H1 (cell line): ENCODE results near the gene NECTIN2. TPM values are rescaled to one million over a fixed set of nuclear protein-coding genes. Genes with fewer than 3 reads are reported as not detected.

ENCODE experiments used
- ASH2L ChIP-seq: fragments of 200-600, 300-600 bp; sonication (generic); IDR thresholded peaks from one replicate; pipeline ENCODE4 v1.7.1; 2017; ENCODE audit warnings: low read length
- CHD2 ChIP-seq: IDR thresholded peaks from 2 replicates; pipeline ENCODE4 v1.6.1; 2012; ENCODE audit warnings: low read length, improper control_type of control experiment
- KDM4A ChIP-seq: IDR thresholded peaks from one replicate; pipeline ENCODE4 v1.7.1; 2012; ENCODE audit warnings: low read depth, mild to moderate bottlenecking, moderate library complexity, low read length, inconsistent platforms; ENCODE audit not compliant: severe bottlenecking
- PHF8 ChIP-seq: fragments of 200-600 bp; sonication (generic); conservative IDR thresholded peaks from 2 replicates; pipeline ENCODE4 v1.7.1; 2012; ENCODE audit warnings: low read depth, mild to moderate bottlenecking, inconsistent platforms, low read length, moderate library complexity
- POLR2A ChIP-seq, 2 experiments: IDR thresholded peaks; 1 replicate in 1 of 2; 2 replicates in 1 of 2; pipeline ENCODE4 v1.6.1; 2011; ENCODE audit warnings: low read depth in 2 of 2, low read length in 2 of 2, mild to moderate bottlenecking in 2 of 2; ENCODE audit errors: control extremely low read depth in 1 of 2
- POLR2AphosphoS5 ChIP-seq: IDR thresholded peaks from 2 replicates; pipeline ENCODE4 v1.6.1; 2011; ENCODE audit warnings: low read depth, low read length
- RBBP5 ChIP-seq: IDR thresholded peaks from 2 replicates; pipeline ENCODE4 v1.7.1; 2012; ENCODE audit warnings: low read depth, mild to moderate bottlenecking, inconsistent platforms, low read length, moderate library complexity, borderline replicate concordance
- SIRT6 ChIP-seq: IDR thresholded peaks from one replicate; pipeline ENCODE4 v1.7.1; 2012; ENCODE audit warnings: low read length, inconsistent platforms
- TAF1 ChIP-seq: IDR thresholded peaks from 2 replicates; pipeline ENCODE4 v1.6.1; 2011; ENCODE audit warnings: mild to moderate bottlenecking, low read depth, low read length
- TBP ChIP-seq: IDR thresholded peaks from 2 replicates; pipeline ENCODE4 v1.6.1; 2011; ENCODE audit warnings: low read depth, low read length, improper control_type of control experiment
- TEAD4 ChIP-seq: IDR thresholded peaks from 2 replicates; pipeline ENCODE4 v1.6.1; 2012; ENCODE audit warnings: low read depth, low read length, inconsistent platforms, mixed read lengths
- polyA plus RNA-seq, 7 experiments: library from polyadenylated mRNA; depleted of rRNA in 3 of 7; stranded (reverse) in 5 of 7; unstranded in 2 of 7; fragments of >200 nt in 5 of 7; fragments of 200-250 nt in 2 of 7; gene quantifications; 1 replicate in 5 of 7; 2 replicates in 1 of 7; 4 replicates in 1 of 7; pipeline versions ENCODE4 v1.2.1 to v1.2.3, GENCODE V29; 2011 to 2013; ENCODE audit warnings: missing spikeins in 2 of 7, mixed read lengths in 2 of 7
- total RNA-seq: library from RNA; stranded (reverse); fragmentation: NEBNext Ultra II Directional; extraction: Animal tissue kit (Norgen Biotek cat#: 25700); gene quantifications from 2 replicates; pipeline ENCODE4 v1.2.1, GENCODE V29; 2021
- TF ChIP-seq, protein P1 (sequence below): IDR thresholded peaks from 2 replicates; pipeline ENCODE4 v1.6.1; 2011; ENCODE audit warnings: low read length, improper control_type of control experiment
- TF ChIP-seq, protein P2 (sequence below): IDR thresholded peaks from 2 replicates; pipeline ENCODE4 v1.6.1; 2012; ENCODE audit warnings: low read length, inconsistent platforms

The NECTIN2 gene
- total and polyA plus RNA-seq, 2 of the 8 experiments (the other 6 are each of a cell fraction or from before 2014, with no cell fraction given), result 184 to 237 TPM

DNA sequence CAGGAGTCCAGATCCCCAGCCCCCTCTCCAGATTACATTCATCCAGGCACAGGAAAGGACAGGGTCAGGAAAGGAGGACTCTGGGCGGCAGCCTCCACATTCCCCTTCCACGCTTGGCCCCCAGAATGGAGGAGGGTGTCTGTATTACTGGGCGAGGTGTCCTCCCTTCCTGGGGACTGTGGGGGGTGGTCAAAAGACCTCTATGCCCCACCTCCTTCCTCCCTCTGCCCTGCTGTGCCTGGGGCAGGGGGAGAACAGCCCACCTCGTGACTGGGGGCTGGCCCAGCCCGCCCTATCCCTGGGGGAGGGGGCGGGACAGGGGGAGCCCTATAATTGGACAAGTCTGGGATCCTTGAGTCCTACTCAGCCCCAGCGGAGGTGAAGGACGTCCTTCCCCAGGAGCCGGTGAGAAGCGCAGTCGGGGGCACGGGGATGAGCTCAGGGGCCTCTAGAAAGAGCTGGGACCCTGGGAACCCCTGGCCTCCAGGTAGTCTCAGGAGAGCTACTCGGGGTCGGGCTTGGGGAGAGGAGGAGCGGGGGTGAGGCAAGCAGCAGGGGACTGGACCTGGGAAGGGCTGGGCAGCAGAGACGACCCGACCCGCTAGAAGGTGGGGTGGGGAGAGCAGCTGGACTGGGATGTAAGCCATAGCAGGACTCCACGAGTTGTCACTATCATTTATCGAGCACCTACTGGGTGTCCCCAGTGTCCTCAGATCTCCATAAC lies 59.5 kb downstream of the NECTIN2 start, which contains the start of gene APOE (continued):
- TF ChIP-seq, protein P1, sequence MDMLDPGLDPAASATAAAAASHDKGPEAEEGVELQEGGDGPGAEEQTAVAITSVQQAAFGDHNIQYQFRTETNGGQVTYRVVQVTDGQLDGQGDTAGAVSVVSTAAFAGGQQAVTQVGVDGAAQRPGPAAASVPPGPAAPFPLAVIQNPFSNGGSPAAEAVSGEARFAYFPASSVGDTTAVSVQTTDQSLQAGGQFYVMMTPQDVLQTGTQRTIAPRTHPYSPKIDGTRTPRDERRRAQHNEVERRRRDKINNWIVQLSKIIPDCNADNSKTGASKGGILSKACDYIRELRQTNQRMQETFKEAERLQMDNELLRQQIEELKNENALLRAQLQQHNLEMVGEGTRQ, result peak; percentile 45; the same call in 1 of the 2 replicates
- TF ChIP-seq CHD2 (no peak; the same call in 1 of the 2 replicates), POLR2A (IDR thresholded peaks at IDR 0.05; ENCODE audit: control extremely low read depth in 1 of 2, low read depth in 2 of 2, low read length in 2 of 2) (peak in 1 of 2 experiments; percentile 92; a peak in 2 of 3 replicates), RBBP5 (no peak), TEAD4 (0 out of 2 replicates have a peak, but pooled peaks have one; percentile 39), KDM4A (peak; percentile 19), POLR2AphosphoS5 (peak; percentile 88), PHF8 (peak; percentile 73), TBP (peak; percentile 94), ASH2L (no peak), SIRT6 (no peak), TAF1 (peak; percentile 84)
- TF ChIP-seq, protein P2, sequence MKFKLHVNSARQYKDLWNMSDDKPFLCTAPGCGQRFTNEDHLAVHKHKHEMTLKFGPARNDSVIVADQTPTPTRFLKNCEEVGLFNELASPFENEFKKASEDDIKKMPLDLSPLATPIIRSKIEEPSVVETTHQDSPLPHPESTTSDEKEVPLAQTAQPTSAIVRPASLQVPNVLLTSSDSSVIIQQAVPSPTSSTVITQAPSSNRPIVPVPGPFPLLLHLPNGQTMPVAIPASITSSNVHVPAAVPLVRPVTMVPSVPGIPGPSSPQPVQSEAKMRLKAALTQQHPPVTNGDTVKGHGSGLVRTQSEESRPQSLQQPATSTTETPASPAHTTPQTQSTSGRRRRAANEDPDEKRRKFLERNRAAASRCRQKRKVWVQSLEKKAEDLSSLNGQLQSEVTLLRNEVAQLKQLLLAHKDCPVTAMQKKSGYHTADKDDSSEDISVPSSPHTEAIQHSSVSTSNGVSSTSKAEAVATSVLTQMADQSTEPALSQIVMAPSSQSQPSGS, result 0 out of 2 replicates have a peak, but pooled peaks have one; percentile 49
